Germinal center (tissue), 1 donor: ENCODE measurements around the gene DPP7.
A peak's percentile ranks its signal among the peaks of the same experiment; 100 is the strongest.
"Not testable (repeated sequence)": the region's sequence is repeated elsewhere in the genome, so short reads cannot be mapped to it uniquely, and the experiment has no call there.

Experiments used
- DNase-seq: peaks from one replicate; pipeline ENCODE4 v3.0.0; 2012; ENCODE audit warnings: mixed read lengths, low spot score

Gene DPP7

GRCh38 chr9:137129456-137130175 lies 15.1 kb upstream of the DPP7 start:
- peak; percentile 91 for DNase-seq

DNA sequence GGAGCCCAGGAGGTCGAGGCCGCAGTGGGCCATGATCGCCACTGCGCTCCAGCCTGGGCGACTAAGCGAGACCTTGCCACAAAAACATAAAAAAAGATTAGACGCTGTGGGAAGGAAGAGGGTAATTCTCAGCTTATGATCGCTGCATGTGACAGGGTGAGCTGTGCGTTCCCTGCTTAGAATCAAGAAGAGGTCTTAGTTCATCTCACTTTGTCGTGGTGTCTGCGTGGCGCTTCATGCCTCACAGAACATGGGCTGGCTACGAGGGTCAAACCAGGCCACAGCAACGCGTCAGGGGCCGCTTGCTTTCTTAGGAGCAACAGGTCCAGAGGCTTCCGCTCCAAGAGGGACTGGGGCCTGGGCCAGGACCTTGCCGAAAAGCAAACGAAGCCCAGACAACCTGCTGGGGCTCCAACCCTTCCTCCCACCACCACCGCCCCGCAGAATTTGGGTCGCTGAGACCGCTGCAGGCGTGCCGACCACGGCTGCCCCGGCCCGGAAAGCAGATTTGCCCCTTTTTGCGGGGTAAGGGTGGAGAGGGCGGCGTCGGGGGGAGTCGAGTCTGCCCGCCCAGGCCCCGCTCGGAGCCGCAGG lies 14.4 kb upstream of the DPP7 start:
- no peak for DNase-seq

- DNase-seq: peak; percentile 40
Observed at GRCh38 chr9:137128158-137128861, 13.8 kb upstream of the DPP7 start.

- DNase-seq: peak; percentile 57
Observed at GRCh38 chr9:137127301-137128157, 13.0 kb upstream of the DPP7 start.

GRCh38 chr9:137126786-137127185 lies 12.3 kb upstream of the DPP7 start:
- DNase-seq: no peak

- DNase-seq: not testable (repeated sequence)
Observed at GRCh38 chr9:137123952-137124462, 9.5 kb upstream of the DPP7 start.

DNA sequence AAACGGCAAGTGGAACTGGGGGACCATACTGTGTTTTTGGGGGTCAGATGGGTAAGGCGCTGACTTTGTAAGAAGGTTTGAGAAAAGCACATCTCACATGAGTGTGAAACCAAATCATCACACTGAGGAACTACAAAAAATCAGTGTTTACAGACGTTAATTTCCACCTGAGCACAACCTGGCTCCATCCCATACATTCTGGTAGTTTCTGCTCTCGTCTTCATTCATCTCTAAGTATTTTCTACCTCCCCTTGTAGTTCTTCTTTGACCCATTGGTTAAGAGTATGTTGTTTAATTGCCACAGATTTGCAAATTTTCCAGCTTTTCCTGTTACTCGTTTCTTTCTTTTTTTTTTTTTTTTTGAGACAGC lies 8.9 kb upstream of the DPP7 start:
- DNase-seq: no peak

- DNase-seq: not testable (repeated sequence)
Observed at GRCh38 chr9:137122796-137123467, 8.4 kb upstream of the DPP7 start.

DNA sequence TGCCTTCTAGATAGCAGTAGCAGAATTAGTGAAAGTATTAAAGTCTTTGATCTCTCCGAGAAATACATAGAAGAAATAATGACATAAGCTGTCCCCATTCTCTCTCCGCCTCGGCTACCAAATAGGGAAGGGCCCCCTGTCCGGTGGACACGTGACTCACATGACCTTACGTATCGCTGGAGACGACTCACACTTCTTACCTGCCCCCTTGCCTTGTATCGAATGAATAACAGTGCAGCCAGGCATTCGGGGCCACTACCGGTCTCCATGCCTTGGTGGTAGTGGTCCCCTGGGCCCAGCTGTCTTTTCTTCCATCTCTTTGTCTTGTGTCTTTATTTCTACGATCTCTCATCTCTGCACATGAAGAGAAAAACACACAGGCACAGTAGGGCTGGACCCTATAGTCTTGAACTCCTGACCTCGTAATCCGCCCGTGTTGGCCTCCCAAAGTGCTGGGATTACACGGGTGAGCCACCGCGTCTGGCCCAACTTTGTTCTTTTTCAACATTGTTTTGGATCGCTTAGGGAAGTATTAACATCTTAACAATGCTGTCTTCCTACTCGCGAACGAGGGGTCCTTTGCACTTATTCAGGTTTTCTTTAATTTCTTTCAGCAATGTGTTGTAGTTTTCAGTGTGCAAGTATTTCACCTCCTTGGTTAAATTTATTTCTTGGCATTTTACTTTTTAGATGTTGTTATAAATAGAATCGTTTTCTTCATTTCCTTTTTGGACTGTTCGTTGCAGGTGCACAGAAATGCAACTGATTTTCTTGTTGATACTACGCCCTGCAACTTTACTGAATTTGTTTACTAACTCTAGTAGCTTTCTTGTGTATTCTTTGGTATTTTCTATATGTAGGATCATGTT lies 7.6 kb upstream of the DPP7 start:
- DNase-seq: not testable (repeated sequence)

DNA sequence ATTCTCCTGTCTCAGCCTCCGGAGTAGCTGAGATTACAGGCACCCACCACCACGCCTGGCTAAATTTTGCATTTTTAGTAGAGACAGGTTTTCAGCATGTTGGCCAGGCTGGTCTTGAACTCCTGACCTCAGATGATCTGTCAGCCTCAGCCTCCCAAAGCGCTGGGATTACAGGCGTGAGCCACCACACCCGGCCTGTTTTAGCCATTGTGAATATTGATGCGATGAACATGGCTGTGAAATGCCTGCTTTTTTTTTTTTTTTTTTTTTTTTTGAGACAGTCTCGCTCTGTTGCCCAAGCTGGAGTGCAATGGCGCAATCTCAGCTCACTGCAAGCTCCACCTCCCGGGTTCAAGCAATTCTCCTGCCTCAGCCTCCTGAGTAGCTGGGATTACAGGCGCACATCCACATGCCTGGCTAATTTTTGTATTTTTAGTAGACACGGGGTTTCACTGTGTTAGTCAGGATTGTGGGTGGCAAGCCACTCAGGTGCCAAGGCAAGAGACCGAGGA lies 3.6 kb upstream of the DPP7 start:
- DNase-seq: not testable (repeated sequence)

DNA sequence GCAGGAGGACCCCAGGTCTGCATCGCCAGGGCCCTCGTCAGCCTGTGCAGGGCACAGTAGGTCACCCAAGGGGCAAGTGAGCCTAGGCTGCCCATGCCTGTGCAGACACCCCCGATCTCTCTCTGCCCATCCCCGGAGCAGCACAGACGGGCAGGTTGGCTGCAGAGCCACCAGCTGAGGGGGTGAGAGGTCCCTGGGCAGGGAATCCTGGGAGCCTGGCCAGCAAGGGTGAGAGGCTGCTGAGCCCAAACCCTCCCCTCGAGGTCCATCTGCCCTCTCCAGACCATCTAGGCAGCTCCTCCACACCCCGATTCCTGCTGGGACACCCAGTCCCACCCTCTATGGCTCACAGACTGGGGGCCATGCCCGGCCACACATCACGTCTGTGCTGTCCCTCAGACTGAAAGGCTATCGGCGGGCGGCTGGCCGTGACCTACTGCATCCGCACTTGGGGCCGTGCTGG lies 2.8 kb upstream of the DPP7 start:
- no peak for DNase-seq

- DNase-seq: no peak
Observed at GRCh38 chr9:137116728-137117127, 2.2 kb upstream of the DPP7 start.

DNA sequence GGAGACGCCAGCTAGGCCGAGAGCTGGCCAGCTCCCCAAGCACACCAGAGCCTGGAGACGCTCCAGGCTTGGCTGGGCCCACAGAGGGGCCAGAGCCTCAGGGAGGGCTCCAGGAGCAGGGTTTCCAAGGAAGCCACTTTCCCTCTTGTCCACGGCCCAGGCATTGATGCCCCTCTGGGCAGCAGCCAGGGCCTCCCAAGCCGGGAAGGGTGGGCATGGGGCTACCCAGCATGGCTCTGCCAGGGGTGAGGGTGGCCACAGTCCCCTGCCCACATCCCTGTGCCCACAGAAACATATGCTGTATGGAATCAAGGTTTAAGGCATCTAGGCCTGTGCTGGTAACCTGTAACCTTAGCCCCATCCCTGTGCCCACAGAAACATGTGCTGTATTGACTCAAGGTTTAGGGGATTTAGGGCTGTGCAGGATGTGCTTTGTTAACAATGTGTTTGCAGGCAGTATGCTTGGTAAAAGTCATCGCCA lies 1.5 kb upstream of the DPP7 start:
- DNase-seq: no peak

- DNase-seq: no peak
Observed at GRCh38 chr9:137115394-137116026, 977 bp upstream of the DPP7 start.

DNA sequence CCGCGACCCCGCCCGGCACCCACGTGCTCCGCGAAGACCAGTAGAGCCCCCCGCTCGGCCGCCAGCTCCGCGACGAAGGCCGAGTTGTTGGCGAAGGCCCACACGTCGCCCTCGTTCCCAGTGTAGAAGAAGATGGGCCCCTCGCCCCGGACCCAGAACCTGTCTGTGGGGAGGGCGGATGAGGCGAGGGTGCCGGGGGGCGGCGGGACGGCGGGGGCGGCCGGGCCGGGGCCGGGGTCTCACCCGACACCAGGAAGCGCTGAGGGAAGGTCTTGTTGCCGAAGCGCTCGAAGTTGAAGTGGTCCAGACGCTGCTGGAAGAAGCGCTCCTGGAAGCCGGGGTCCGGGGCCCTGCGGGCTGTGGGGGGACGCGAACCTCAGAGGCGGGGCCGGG lies 317 bp downstream of the DPP7 start:
- no peak for DNase-seq

DNA sequence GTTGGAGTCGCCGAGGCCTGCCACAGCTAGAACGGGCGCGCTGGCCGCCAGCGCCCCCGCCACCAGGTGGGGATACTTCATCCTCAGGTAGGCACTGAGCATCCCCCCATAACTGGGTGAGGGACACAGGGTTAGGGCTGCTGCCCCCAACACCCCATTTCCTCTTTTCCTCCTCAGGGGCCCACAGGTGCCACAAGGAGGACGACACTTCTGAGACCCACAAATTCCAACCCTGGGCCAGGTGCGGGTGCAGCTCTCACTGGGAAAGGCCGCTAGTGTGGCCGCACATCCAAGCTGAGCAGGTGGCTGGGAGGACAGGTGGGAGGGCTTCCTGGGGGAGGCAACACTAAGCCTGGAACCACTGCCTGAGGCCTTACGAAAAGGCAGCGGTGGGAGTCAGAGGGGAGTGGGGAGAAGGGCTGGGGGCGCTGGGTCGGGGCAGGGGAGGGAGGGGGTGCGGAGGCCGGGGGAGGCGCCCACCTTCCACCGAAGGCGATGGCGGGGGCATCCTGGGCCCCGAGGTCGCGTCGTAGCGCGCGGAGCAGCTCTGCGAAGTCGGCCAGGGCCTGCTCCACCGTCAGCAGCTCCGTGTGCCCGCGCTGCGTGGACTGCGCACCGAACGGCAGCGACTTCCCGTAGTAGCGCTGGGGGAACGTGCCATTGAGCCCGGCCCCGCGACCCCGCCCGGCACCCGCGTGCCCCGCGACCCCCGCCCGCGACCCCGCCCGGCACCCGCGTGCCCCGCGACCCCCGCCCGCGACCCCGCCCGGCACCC lies 961 bp downstream of the DPP7 start:
- DNase-seq: peak; percentile 46

GRCh38 chr9:137112564-137113384 lies 1.8 kb downstream of the DPP7 start:
- no peak for DNase-seq
